HG02970 (cell line): ENCODE results near the gene ARHGAP6.

Source experiments
- ATAC-seq: cut with Tn5 transposase; IDR thresholded peaks from one replicate; pipeline ENCODE4 v1.9.1; 2021; ENCODE audit warnings: mild to moderate bottlenecking, moderate library complexity, moderate number of reproducible peaks; ENCODE audit not compliant: unreplicated experiment, low FRiP score

ARHGAP6 gene

GRCh38 chrX:11465648-11466411 lies 199.9 kb downstream of the ARHGAP6 start:
- no peak for ATAC-seq

- ATAC-seq: no peak
Observed at GRCh38 chrX:11464836-11465463, 200.8 kb downstream of the ARHGAP6 start.

- ATAC-seq: no peak
Observed at GRCh38 chrX:11464380-11464779, 201.3 kb downstream of the ARHGAP6 start.

- ATAC-seq: no peak
Observed at GRCh38 chrX:11462648-11463047, 203.1 kb downstream of the ARHGAP6 start.

- no peak for ATAC-seq
Observed at GRCh38 chrX:11462136-11462535, 203.6 kb downstream of the ARHGAP6 start.

- ATAC-seq: no peak
Observed at GRCh38 chrX:11461201-11462001, 204.3 kb downstream of the ARHGAP6 start.

- no peak for ATAC-seq
Observed at GRCh38 chrX:11460347-11460746, 205.4 kb downstream of the ARHGAP6 start.

- ATAC-seq: no peak
Observed at GRCh38 chrX:11458170-11458569, 207.6 kb downstream of the ARHGAP6 start.

- no peak for ATAC-seq
Observed at GRCh38 chrX:11451151-11451550, 214.6 kb downstream of the ARHGAP6 start.

- ATAC-seq: no peak
Observed at GRCh38 chrX:11450354-11450753, 215.4 kb downstream of the ARHGAP6 start.

GRCh38 chrX:11449613-11450012 lies 216.1 kb downstream of the ARHGAP6 start:
- ATAC-seq: no peak

GRCh38 chrX:11447418-11447817 lies 218.3 kb downstream of the ARHGAP6 start:
- no peak for ATAC-seq

- ATAC-seq: no peak
Observed at GRCh38 chrX:11446949-11447348, 218.8 kb downstream of the ARHGAP6 start.

GRCh38 chrX:11446336-11446735 lies 219.4 kb downstream of the ARHGAP6 start:
- no peak for ATAC-seq

GRCh38 chrX:11445540-11445939 lies 220.2 kb downstream of the ARHGAP6 start:
- no peak for ATAC-seq

- ATAC-seq: no peak
Observed at GRCh38 chrX:11444052-11444451, 221.7 kb downstream of the ARHGAP6 start.

GRCh38 chrX:11439846-11440245 lies 225.9 kb downstream of the ARHGAP6 start:
- ATAC-seq: no peak

GRCh38 chrX:11438767-11439166 lies 227.0 kb downstream of the ARHGAP6 start:
- ATAC-seq: no peak

GRCh38 chrX:11438380-11438723 lies 227.4 kb downstream of the ARHGAP6 start:
- no peak for ATAC-seq

- ATAC-seq: no peak
Observed at GRCh38 chrX:11437642-11438379, 227.9 kb downstream of the ARHGAP6 start.

- ATAC-seq: no peak
Observed at GRCh38 chrX:11435568-11435967, 230.2 kb downstream of the ARHGAP6 start.
